ENCODE results near the gene TRIP6.
A peak's percentile ranks its signal among the peaks of the same experiment; 100 is the strongest.
"Not testable (repeated sequence)": the region's sequence is repeated elsewhere in the genome, so short reads cannot be mapped to it uniquely, and the experiment has no call there.

The TRIP6 gene

DNA sequence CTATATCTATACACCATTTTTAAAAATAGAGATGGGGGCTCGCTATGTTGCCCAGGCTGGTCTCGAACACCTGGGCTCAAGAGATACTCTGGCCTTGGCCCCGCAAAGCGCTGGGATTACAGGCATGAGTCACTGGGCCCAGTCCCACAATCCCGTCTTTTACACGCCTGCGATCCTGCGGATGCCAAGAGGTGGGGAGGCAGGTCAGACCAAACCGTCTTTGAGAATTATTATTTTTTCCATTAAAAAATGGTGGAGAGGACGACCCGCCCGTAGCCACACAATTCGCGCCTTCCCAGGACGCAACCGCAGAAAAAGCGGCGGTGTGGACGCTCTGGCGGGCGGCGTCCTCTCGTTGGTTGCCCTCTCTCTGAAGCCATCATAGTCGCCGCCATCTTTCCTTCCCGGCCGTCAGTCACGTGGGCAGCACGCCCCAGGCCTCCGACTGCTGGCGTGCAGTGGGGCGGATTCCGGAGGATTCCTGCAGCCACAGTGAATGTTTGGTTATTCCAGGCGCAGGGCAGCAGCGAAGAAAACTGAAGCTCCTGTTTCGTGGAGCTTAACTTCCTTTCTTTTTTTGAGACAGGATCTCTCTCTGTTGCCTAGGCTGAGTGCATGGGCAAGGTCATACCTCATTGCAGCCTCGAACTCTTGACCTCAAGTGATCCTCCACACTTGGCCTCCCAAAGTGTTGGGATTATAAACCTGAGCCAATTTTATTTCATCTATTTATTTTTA, 29.9 kb upstream of the TRIP6 start:
- peak; percentile 94 for DNase-seq (ENCODE audit: low spot score)

DNA sequence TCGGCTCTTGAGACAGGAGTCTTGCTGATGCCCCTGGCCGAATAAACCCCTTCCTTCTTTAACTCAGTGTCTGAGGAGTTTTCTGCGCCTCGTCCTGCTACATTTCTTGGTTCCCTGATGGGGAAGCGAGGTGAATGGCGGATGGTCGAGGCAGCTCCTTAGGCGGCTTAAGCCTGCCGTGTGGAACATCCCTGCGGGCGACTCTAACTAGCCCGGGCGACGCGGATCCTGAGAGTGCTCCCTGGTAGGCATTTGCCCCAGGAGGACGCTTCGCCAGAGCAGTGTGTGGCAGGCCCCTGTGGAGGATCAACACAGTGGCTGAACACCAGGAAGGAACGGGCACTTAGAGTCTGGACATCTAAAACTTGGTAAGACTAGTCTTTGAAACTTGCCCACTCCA, 27.8 kb upstream of the TRIP6 start:
- DNase-seq (ENCODE audit: low spot score) = no peak

DNA sequence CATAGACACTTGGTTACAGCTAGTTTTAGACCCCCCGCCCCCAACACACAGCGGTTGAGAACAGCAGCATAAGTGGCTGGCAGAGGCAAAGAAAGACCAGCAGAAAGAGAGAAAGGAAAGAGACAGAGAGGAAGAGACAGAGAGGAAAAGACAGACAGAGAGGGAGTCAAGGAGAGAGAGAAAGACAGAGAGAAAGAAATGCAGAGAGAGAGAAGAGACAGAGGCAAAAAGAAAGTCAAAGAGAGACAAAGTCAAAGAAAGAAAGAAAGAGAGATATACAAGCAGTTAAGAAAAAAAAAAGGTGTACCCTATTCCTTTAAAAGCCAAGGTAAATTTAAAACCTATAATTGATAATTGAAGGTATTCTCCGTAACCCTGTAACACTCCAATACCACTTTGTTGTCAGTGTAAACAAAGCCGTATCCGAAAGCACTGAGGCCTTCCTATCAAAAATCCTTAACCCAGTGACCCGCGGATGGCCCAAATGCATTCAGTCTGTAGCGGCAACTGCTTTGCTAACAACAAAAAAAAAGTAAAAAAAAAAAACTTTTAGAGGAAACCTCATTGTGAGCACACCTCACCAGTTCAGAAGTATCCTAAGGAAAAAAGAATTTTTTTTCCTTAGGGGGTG, 26.6 kb upstream of the TRIP6 start:
- no peak for DNase-seq (ENCODE audit: low spot score)

DNA sequence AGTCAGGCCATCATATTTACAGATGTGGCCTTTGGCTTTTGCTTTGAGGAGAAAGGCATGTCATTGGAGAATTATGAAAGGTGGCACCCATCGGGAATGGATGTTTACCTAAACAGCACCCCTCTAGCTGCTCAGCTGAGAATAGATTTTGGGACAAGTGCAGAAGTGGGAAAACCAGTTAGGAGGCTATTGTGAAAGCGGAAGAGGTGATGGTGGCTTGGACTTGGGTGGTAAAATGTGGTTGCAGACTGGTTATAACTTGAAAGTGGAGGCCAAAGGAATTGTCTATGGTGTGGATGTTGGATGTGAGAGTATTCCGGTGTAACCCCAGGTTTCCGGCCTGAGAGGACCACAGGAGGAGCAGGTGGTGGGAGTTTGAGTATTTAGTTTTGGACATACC, 19.8 kb upstream of the TRIP6 start:
- no peak for DNase-seq (ENCODE audit: low spot score)

DNA sequence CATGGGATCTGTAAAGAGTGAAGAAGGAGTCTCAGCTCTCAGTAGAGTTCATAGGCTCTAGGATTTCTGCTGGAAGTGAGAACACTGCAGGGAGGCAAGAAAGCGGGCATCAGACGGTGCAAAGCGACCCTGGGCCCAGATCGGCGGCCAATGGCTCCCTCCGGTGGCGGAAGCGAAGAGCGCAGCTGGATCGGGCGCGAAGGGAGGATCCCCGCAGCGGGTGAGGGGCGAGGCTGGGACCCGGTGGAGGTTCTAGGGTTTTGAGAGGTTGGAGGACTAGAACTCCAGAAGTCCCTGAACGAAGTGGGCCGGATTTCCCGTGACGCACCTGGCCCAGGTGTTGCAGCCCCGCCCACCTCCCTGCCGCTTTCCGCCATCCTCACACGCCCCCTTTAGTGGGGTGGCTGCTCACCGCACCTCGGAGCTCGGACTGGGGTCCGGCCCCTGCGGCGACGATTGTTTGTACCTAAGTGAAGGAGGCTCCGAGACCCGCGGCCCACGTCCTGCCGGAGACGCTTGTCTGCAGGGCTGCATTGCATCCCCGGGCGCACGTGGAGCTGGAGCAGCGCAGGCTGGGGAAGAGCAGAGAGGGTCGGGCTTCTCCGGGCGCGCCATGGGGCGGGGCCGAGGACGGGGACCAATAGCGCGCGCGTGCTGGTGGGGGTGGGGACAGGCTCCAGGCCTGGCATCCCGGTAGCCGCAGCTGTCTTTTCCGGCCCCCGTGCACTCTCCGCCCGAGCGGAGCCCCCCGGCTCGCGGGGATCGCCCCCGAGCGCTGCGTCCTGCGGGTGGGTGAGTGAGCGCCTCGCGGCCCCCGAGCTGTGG, 14.9 kb upstream of the TRIP6 start, which contains the start of gene SLC12A9:
Gene SLC12A9 (plus strand): TSS at position 666 of the 825 bp plus-strand sequence. CDS start 1,485 bp downstream, outside the sequence.
- DNase-seq (ENCODE audit: low spot score) = peak; percentile 97

DNA sequence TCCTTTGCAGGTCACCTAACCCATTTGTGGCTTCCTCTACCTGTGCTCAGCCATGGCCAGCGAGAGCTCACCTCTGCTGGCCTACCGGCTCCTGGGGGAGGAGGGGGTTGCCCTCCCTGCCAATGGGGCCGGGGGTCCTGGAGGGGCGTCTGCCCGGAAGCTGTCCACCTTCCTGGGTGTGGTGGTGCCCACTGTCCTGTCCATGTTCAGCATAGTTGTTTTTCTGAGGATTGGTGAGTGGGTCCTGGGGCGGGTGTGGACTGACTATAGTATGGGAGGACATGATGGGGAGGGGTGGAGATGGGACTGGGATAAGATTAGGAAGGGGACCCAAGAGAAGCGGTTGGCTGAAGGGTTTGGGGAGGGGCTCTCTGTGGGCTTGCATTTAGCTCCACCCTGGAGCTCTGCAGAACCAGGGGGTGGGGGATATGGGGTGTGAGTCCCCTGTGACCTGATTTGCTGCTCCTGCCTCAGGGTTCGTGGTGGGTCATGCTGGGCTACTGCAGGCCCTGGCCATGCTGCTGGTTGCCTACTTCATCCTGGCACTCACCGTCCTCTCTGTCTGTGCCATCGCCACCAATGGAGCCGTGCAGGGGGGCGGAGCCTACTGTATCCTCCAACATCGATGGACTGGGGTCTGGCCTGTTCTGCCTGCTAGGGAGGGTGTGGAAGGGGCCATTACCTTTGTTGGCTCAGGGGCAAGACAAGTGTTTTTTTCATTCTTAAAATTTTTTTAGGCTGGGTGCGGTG, 12.9 kb upstream of the TRIP6 start:
- no peak for DNase-seq (ENCODE audit: low spot score)

DNA sequence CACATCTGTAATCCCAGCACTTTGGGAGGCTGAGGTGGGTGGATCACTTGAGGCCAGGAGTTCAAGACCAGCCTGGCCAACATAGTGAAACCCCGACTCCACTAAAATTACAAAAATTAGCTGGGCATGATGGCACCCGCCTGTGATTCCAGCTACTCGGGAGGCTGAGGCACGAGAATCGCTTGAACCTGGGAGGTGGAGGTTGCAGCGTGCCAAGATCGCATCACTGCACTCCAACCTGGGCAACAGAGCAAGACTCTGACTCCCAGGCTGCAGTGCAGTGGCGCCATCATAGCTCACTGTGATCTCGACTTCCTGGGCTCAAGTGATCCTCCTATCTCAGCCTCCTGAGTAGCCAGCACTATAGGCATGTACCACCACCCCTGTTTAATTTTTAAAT, 12.3 kb upstream of the TRIP6 start:
- DNase-seq (ENCODE audit: low spot score) = not testable (repeated sequence)

DNA sequence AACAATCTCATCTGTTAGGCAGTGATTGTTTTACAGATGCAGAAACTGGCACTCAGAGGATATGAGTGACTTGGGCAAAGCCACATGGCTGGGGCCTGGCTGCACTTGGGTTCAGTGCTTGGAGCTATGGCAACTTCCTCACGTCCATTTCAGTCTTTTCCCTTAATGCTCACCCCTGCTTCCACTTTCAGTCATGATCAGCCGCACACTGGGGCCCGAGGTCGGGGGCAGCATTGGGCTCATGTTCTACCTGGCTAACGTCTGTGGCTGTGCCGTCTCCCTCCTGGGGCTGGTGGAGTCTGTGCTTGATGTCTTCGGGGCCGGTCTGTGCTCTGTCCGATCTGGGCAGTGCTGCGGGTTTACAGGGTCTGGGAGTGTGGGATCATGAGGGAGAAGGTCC, 11.7 kb upstream of the TRIP6 start:
- no peak for DNase-seq (ENCODE audit: low spot score)

DNA sequence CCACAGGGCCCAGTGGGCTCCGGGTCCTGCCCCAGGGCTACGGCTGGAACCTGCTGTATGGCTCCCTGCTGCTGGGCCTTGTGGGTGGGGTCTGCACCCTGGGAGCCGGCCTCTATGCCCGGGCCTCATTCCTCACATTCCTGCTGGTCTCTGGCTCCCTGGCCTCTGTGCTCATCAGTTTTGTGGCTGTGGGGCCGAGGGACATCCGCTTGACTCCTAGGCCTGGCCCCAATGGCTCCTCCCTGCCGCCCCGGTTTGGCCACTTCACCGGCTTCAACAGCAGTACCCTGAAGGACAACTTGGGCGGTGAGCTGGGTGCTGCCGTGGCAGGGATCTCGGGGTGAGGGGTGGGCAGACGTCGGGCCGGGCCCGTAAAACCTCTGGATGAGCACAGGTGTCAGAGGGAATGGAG, 10.3 kb upstream of the TRIP6 start:
- DNase-seq (ENCODE audit: low spot score) = no peak

DNA sequence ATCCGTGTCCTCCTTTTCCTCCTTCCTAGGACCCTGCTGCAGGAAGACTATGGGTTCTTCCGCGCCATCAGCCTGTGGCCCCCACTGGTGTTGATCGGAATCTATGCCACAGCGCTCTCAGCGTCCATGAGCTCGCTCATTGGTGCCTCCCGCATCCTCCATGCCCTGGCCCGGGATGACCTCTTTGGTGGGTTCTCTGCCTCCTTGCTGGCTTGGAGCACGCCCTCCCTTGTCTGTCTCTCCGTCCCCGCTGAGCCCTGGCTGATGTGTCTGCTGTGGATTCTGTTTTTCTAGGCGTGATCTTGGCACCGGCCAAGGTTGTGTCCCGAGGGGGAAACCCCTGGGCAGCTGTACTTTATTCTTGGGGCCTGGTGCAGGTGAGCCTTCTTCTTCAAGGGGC, 7.3 kb upstream of the TRIP6 start:
- no peak for DNase-seq (ENCODE audit: low spot score)

DNA sequence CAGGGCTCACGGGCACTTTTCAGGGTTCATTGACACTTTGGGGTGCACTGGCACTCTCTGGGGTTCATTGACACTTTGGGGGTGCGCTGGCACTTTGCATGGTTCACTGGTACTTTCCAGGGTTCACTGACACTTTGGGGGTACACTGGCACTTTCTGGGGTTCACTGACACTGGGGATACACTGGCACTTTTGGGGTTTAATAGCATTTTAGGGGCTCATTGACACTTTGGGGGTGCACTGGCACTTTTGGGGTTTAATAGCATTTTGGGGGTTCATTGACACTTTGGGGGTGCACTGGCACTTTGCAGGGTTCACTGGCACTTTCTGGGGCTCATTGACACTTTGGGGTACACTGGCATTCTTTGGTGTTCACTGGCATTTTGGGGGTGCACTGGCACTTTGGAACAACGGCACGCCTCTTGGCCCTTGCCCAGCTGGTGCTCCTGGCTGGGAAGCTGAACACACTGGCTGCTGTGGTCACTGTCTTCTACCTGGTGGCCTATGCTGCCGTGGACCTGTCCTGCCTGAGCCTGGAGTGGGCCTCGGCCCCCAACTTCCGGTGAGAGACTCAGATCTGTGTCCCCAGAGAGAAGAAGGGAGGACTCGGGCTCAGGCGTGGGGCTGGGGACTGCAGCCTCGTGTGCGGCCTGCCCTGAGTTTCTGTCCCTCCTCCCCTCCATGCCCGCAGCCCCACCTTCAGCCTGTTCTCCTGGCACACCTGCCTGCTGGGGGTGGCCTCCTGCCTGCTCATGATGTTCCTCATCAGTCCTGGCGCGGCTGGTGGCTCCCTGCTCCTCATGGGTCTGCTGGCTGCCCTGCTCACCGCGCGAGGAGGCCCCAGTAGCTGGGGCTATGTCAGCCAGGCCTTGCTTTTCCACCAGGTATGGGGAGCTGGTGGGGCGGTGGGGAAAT, 6.2 kb upstream of the TRIP6 start:
- DNase-seq (ENCODE audit: low spot score) = no peak

DNA sequence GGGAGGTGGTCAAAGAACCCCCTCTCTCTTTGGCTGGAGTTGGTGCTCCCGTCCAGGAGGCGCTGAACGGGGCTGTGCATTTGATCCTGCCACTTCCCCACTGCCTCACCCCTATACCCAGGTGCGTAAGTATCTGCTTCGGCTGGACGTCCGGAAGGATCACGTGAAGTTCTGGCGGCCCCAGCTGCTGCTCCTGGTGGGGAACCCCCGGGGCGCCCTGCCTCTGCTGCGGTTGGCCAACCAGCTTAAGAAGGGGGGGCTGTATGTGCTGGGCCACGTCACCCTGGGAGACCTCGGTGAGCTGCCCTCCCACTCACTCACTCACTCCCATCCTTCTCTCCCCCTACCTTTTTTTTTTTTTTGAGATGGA, 5.6 kb upstream of the TRIP6 start:
- no peak for DNase-seq (ENCODE audit: low spot score)

DNA sequence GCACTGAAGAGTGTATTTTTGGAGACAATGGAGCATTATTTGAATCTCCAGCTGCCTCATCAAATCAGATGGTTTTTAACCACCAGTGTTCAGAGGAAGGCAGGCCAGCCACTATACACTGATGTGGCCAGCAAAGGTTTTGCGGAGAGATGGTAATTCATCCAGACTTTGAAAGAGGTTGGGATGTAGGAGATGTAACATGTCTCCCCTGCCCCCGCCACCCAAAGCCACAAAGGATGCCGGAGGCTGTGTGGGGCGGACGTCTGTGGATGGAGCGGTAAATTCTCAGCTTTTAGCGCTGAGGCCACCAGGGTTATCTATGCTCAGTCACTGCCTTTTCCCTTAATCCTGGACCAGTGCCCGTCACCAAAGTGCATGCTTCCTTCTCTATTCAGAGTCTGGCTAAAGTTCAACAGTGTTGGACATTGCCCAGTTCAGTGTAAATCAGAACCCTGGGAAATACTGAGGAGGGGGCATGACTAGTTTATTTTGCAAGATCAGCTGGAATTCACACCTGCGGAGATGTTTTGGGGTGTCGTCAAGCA, 3.7 kb upstream of the TRIP6 start:
- DNase-seq (ENCODE audit: low spot score) = no peak

DNA sequence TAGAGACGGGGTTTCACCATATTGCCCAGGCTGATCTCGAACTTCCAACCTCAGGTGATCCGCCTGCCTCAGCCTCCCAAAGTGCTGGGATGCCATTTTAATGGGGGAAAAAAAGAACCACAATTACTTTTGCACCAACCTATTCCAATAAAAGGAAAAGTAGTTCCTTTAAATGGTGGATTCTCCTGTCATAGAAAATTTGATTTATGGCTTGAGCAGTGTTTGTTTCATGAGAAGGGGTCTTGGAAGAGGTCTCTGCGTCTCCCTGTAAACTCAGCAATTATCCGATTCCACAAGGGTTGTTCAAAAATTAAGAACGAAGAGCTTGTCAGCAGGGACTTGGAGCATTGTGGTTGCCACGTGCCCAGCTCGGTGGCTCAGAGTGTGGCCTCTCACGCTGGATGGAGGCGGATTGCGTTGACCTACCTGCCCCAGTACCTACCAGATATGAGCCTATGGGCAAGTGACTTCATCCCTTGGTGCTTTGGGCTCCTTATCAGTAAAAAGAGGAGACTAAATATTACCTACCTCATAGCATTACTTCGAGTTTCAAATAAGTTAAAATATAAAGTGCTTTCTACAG, 2.8 kb upstream of the TRIP6 start:
- peak; percentile 12 for DNase-seq (ENCODE audit: low spot score)

DNA sequence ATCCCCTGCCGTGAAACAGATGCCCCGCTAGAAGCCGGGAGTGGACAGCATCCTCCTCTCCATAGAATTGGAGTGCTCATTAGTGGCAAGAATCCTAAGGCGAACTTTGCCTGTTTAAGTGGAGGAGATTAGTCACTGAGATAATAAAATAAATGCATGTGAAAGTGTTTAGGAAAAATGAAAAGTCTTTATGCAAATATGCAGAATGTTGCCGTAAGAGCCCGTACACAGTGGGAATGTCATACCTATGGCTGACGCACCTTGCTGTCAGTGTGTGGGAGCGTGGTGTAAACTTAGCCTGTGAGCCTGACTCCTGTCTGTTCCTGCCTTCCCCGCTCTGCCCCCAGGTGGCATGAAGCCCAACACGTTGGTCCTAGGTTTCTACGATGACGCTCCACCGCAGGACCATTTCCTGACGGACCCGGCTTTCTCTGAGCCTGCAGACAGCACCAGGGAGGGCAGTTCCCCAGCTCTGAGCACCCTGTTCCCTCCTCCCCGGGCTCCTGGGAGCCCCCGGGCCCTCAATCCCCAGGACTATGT, 1.7 kb upstream of the TRIP6 start:
- DNase-seq (ENCODE audit: low spot score) = no peak

DNA sequence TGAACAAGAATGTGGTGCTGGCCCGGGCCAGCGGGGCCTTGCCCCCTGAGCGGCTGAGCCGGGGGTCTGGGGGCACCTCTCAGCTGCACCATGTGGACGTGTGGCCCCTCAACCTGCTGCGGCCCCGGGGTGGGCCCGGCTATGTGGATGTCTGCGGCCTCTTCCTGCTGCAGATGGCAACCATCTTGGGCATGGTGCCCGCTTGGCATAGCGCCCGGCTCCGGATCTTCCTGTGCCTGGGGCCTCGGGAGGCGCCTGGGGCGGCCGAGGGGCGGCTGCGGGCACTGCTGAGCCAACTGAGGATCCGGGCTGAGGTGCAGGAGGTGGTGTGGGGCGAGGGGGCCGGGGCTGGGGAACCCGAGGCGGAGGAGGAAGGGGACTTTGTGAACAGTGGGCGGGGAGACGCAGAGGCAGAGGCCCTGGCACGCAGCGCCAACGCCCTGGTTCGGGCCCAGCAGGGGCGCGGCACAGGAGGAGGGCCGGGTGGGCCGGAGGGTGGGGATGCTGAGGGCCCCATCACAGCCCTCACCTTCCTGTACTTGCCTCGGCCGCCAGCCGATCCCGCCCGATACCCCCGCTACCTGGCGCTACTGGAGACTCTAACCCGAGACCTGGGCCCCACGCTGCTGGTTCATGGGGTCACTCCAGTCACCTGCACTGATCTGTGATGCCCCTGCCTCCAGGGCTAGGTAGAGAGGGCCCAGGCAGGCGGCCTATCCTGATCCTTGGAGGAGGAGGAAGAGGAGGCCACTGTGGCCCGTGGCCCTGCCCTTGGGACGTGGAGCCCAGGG, 1.1 kb upstream of the TRIP6 start:
- DNase-seq (ENCODE audit: low spot score) = no peak

DNA sequence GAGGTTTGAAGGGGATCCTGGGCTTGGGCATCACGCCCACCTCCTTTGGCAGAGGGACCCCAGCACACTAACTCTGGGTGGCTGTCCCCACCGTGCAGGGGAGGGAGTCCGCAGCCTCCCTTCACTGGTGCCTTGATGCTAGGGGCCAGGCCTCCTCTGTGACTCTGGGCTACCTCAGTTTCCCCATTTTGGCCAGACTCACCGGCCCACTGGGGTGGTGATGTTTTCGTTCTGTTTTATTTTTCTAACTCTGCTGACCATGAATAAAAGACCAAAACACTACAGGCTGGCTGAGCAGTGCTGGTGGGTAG, 503 bp upstream of the TRIP6 start:
- DNase-seq (ENCODE audit: low spot score) = no peak

DNA sequence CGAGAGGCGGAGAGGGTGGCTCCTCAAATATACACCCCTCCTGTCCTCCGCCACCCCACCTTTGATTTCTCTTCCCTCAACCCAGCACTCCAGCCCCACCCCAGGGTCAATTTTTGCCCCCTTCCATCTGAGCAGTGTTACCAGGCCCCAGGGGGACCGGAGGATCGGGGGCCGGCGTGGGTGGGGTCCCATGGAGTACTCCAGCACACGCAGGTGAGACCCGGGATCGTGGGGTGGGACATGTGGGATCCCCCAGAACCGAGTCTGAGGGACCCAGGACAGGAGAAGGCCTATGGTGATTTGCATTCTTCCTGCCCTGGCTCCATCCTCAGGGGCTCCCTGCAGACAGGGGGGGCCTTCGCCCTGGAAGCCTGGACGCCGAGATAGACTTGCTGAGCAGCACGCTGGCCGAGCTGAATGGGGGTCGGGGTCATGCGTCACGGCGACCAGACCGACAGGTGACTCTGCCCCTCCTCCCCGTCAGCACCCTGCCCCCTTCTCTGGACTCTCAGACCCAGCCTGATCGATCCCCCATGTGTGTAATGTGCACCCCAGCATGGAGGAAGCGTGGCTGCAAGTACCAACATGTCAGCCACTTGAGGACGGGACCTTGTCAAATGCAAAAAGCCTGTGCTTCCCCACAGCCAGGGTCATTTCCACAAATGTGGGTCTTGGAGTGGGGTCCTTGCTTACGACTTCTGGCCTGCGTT, 744 bp downstream of the TRIP6 start:
- no peak for DNase-seq (ENCODE audit: low spot score)

All from D341Med (cell line).